B cell (primary cell): Measurements from ENCODE around the gene GNE. TPM values are rescaled to one million over a fixed set of nuclear protein-coding genes. Genes with fewer than 3 reads are reported as not detected.

Source experiments
- ATAC-seq: fragments of 200-7000 bp; cut with Tn5 transposase; one replicate; pipeline ENCODE4 v1.10.0; 2021; ENCODE audit warnings: low read depth, mild to moderate bottlenecking, moderate number of reproducible peaks, moderate library complexity
- CTCF ChIA-PET: fragments of 350-600 bp; sonication (Branson Sonifier 250); formaldehyde crosslinking; loops from one replicate; lab custom pipeline; 2021; ENCODE audit warnings: antibody characterized with exemption, inconsistent platforms; lab: Charles Lee
- POLR2A ChIA-PET: fragments of 350-600 bp; sonication (Branson Sonifier 250); formaldehyde crosslinking; loops from one replicate; lab custom pipeline; 2021; ENCODE audit warnings: antibody characterized with exemption; lab: Charles Lee
- DNase-seq: peaks from one replicate; pipeline ENCODE4 v3.0.0; 2013
- H2AFZ ChIP-seq: 2 replicates; pipeline ENCODE4 v1.6.1; 2012; ENCODE audit warnings: mild to moderate bottlenecking, low read depth, low read length; ENCODE audit not compliant: insufficient read depth, poor library complexity, severe bottlenecking
- H3K27ac ChIP-seq, 2 donors: 1 replicate in 1 of 2; 2 replicates in 1 of 2; pipeline ENCODE4 v1.5.1; 2012 to 2013; ENCODE audit warnings: low read length in 2 of 2, mild to moderate bottlenecking in 2 of 2, moderate library complexity in 1 of 2
- H3K27me3 ChIP-seq, 4 experiments: fragments of 200-600 bp in 1 of 4; sonication (generic) in 1 of 4; replicated peaks in 1 of 4; 1 replicate in 2 of 4; 2 replicates in 2 of 4; pipeline versions ENCODE4 v1.6.1 to v1.7.0; 2013 to 2016; ENCODE audit warnings: low read length in 3 of 4, mild to moderate bottlenecking in 2 of 4, mixed read lengths in 1 of 4, moderate library complexity in 1 of 4; ENCODE audit not compliant: insufficient read depth in 4 of 4, control insufficient read depth in 3 of 4; ENCODE audit errors: control extremely low read depth in 1 of 4
- H3K36me3 ChIP-seq, 2 experiments: replicated peaks in 1 of 2; 1 replicate in 1 of 2; 2 replicates in 1 of 2; pipeline versions ENCODE4 v1.6.1 to v1.7.1; 2013; ENCODE audit warnings: low read length in 1 of 2; ENCODE audit not compliant: insufficient read depth in 2 of 2, control insufficient read depth in 1 of 2; ENCODE audit errors: control extremely low read depth in 1 of 2, extremely low read depth in 1 of 2
- H3K4me1 ChIP-seq, 2 donors: fragments of 200-600 bp in 1 of 2; sonication (generic) in 1 of 2; 1 replicate in 1 of 2; 2 replicates in 1 of 2; pipeline versions ENCODE4 v1.5.1 to v1.6.1; 2013 to 2017; ENCODE audit warnings: low read length in 2 of 2; ENCODE audit not compliant: control insufficient read depth in 2 of 2, insufficient read depth in 2 of 2
- H3K4me2 ChIP-seq: replicated peaks from 2 replicates; pipeline ENCODE3; 2012; ENCODE audit warnings: mild to moderate bottlenecking, low read depth, low read length; ENCODE audit not compliant: poor library complexity, severe bottlenecking
- H3K4me3 ChIP-seq, 5 experiments: fragments of 200-600 bp in 1 of 5; sonication (generic) in 1 of 5; 1 replicate in 3 of 5; 2 replicates in 2 of 5; pipeline versions ENCODE4 v1.5.1 to v1.7.0; 2011 to 2016; ENCODE audit warnings: low read length in 4 of 5, mild to moderate bottlenecking in 4 of 5, low read depth in 2 of 5, control low read depth in 1 of 5, moderate library complexity in 1 of 5; ENCODE audit not compliant: insufficient read depth in 1 of 5; ENCODE audit errors: control extremely low read depth in 1 of 5, extremely low read depth in 1 of 5
- H3K79me2 ChIP-seq: fragments of 200-600 bp; sonication (generic); one replicate; pipeline ENCODE4 v1.6.0; 2016; ENCODE audit warnings: low read length; ENCODE audit not compliant: control insufficient read depth, insufficient read depth
- H3K9ac ChIP-seq: fragments of 200-600 bp; sonication (generic); 2 replicates; pipeline ENCODE4 v1.6.1; 2017; ENCODE audit warnings: mild to moderate bottlenecking, low read length, moderate library complexity
- H3K9me3 ChIP-seq, 3 donors: one replicate each; pipeline versions ENCODE4 v1.6.1 to v1.7.1; 2013; ENCODE audit warnings: low read length in 2 of 3; ENCODE audit not compliant: control insufficient read depth in 2 of 3, insufficient read depth in 1 of 3; ENCODE audit errors: control extremely low read depth in 1 of 3
- H4K20me1 ChIP-seq: 2 replicates; pipeline ENCODE4 v1.6.0; 2012; ENCODE audit warnings: mild to moderate bottlenecking, low read length; ENCODE audit not compliant: insufficient read depth, control insufficient read depth, poor library complexity, severe bottlenecking
- H3K27ac Mint-ChIP-seq: one replicate; pipeline ENCODE4 v1.8.0; 2021; ENCODE audit warnings: mixed read lengths
- H3K27me3 Mint-ChIP-seq: one replicate; pipeline ENCODE4 v1.8.0; 2021; ENCODE audit warnings: mixed read lengths
- H3K4me1 Mint-ChIP-seq: one replicate; pipeline ENCODE4 v1.8.0; 2021; ENCODE audit warnings: mixed read lengths
- H3K4me3 Mint-ChIP-seq: one replicate; pipeline ENCODE4 v1.8.0; 2021; ENCODE audit warnings: mixed read lengths
- H3K9me3 Mint-ChIP-seq: one replicate; pipeline ENCODE4 v1.8.0; 2022; ENCODE audit warnings: mixed read lengths; ENCODE audit not compliant: insufficient read depth
- EZH2 ChIP-seq: IDR thresholded peaks from 2 replicates; pipeline ENCODE4 v1.6.1; 2012; ENCODE audit warnings: borderline replicate concordance, low read depth, mild to moderate bottlenecking, moderate library complexity, low read length; ENCODE audit not compliant: insufficient read depth, poor library complexity, severe bottlenecking
- WGBS: methylation state at CpG from one replicate; pipeline ENCODE4 v1.1.5; 2013; ENCODE audit warnings: missing lambda C conversion rate; ENCODE audit not compliant: insufficient coverage; 5-methylcytosine and 5-hydroxymethylcytosine counted together
- intact Hi-C: fragments of 100-400 bp; cut with micrococcal nuclease; formaldehyde crosslinking; loops from one replicate; pipeline ENCODE4 v1.10.0; 2022
- polyA plus RNA-seq: library from polyadenylated mRNA; depleted of rRNA; stranded (reverse); fragments of >200 nt; gene quantifications from 2 replicates; pipeline ENCODE4 v1.2.3, GENCODE V29; 2012
- total RNA-seq, 2 donors: library from RNA; stranded (reverse); fragments of 120-200 nt in 1 of 2; gene quantifications; 1 replicate in 1 of 2; 2 replicates in 1 of 2; pipeline versions ENCODE4 v1.2.3 to v1.2.4, GENCODE V29; 2013 to 2022
- TF ChIP-seq, protein P1 (sequence below): fragments of 200-600 bp; IDR thresholded peaks from one replicate; pipeline ENCODE4 v1.8.0; 2022; ENCODE audit warnings: antibody characterized with exemption, mild to moderate bottlenecking

Gene GNE
- total and polyA plus RNA-seq, 2 donors (not counting 1 experiment from before 2014, with no cell fraction given), result 8.3 to 20.6 TPM

DNA sequence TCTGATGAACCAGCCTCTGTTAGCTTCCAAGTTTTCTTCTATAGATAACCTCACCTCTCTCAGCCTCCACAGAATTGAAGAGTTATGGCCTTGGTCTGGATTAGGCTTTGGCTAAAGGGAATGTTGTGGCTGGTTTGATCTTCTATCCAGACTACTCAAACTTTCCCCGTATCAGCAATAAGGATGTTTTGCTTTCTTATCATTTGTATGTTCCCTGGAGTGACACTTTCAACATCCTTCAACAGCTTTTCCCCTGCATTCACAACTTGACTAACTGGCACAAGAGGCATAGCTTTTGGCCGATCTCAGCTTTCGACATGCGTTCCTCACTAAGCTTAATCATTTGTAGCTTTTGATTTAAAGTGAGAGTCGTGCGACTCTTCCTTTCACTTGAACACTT lies 28.1 kb upstream of the GNE start:
- intact Hi-C loops, result no loop called here
- TF ChIP-seq, protein P1, sequence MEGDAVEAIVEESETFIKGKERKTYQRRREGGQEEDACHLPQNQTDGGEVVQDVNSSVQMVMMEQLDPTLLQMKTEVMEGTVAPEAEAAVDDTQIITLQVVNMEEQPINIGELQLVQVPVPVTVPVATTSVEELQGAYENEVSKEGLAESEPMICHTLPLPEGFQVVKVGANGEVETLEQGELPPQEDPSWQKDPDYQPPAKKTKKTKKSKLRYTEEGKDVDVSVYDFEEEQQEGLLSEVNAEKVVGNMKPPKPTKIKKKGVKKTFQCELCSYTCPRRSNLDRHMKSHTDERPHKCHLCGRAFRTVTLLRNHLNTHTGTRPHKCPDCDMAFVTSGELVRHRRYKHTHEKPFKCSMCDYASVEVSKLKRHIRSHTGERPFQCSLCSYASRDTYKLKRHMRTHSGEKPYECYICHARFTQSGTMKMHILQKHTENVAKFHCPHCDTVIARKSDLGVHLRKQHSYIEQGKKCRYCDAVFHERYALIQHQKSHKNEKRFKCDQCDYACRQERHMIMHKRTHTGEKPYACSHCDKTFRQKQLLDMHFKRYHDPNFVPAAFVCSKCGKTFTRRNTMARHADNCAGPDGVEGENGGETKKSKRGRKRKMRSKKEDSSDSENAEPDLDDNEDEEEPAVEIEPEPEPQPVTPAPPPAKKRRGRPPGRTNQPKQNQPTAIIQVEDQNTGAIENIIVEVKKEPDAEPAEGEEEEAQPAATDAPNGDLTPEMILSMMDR, result no peak
- no peak for TF ChIP-seq EZH2
- no peaks in the 10 kb centered on the region for H3K27me3 Mint-ChIP-seq
- no peak overlapping the region for H3K4me3 ChIP-seq
- H3K27ac ChIP-seq, result no peak overlapping the region
- H4K20me1 ChIP-seq, result no peaks in the 10 kb centered on the region
- no peaks in the 10 kb centered on the region for H3K9me3 ChIP-seq
- H3K4me2 ChIP-seq, result no peak overlapping the region
- no peaks in the 10 kb centered on the region for H3K9me3 Mint-ChIP-seq
- no peak overlapping the region for H3K4me3 Mint-ChIP-seq
- no peak for DNase-seq
- POLR2A ChIA-PET, result no interaction called here
- no peaks in the 10 kb centered on the region for H3K4me1 ChIP-seq
- H3K36me3 ChIP-seq, result no peaks in the 10 kb centered on the region
- H3K79me2 ChIP-seq, result no peaks in the 10 kb centered on the region
- H3K27ac Mint-ChIP-seq, result no peak overlapping the region
- ATAC-seq, result no peak
- H3K9ac ChIP-seq, result no peak overlapping the region
- WGBS, result no CpG with 5 or more reads among the region's 6 CpGs
- CTCF ChIA-PET, result no interaction called here
- H3K4me1 Mint-ChIP-seq, result no peaks in the 10 kb centered on the region
- H3K27me3 ChIP-seq, result no peaks in the 10 kb centered on the region
- H2AFZ ChIP-seq, result no peak overlapping the region

- Histone ChIP-seq H3K36me3 (no peaks in the 10 kb centered on the region), H3K4me3 (no peak overlapping the region), H3K79me2 (no peaks in the 10 kb centered on the region), H3K9ac (no peak overlapping the region), H3K27me3 (no peaks in the 10 kb centered on the region), H3K9me3 (no peaks in the 10 kb centered on the region), H4K20me1 (no peaks in the 10 kb centered on the region), H2AFZ (no peak overlapping the region), H3K4me2 (no peak overlapping the region), H3K4me1 (no peaks in the 10 kb centered on the region), H3K27ac (no peak overlapping the region)
- 100% methylated on average over 1 of the region's 4 CpGs for WGBS
- POLR2A ChIA-PET, result no interaction called here
- no peak for TF ChIP-seq EZH2
- ATAC-seq (no peak), DNase-seq (no peak)
- Mint-ChIP-seq H3K4me3 (no peak overlapping the region), H3K9me3 (no peaks in the 10 kb centered on the region), H3K4me1 (no peaks in the 10 kb centered on the region), H3K27ac (no peak overlapping the region), H3K27me3 (no peaks in the 10 kb centered on the region)
- intact Hi-C loops, result no loop called here
- CTCF ChIA-PET, result no interaction called here
Observed at GRCh38 chr9:36284226-36284625, 26.0 kb upstream of the GNE start.
